Right lobe of liver (tissue), 6 donors: ENCODE results near the gene ADPRS. TPM values are rescaled to one million over a fixed set of nuclear protein-coding genes. Genes with fewer than 3 reads are reported as not detected.

ENCODE experiments used
- ATAC-seq, 4 donors: fragments of 200-7000 bp; cut with Tn5 transposase; one replicate each; pipeline ENCODE4 v1.9.1; 2020; ENCODE audit warnings: mild to moderate bottlenecking in 4 of 4, moderate library complexity in 4 of 4
- DNase-seq, 3 donors: peaks; one replicate each; pipeline ENCODE4 v3.0.0-alpha.2; 2020
- H3K27ac ChIP-seq, 3 donors: fragments of 200-600 bp; one replicate each; pipeline ENCODE4 v1.8.0; 2022
- H3K27me3 ChIP-seq, 2 donors: fragments of 200-600 bp; one replicate each; pipeline ENCODE4 v1.8.0; 2022
- H3K36me3 ChIP-seq, 4 donors: fragments of 200-600 bp; sonication (generic) in 1 of 4; one replicate each; pipeline versions ENCODE4 v1.5.1 to v1.8.0; 2017 to 2022; ENCODE audit warnings: control low read depth in 1 of 4
- H3K4me1 ChIP-seq, 4 donors: fragments of 200-600 bp; sonication (generic) in 1 of 4; one replicate each; pipeline versions ENCODE4 v1.5.1 to v1.8.0; 2017 to 2022; ENCODE audit warnings: control low read depth in 1 of 4
- H3K4me3 ChIP-seq, 3 donors: fragments of 200-600 bp; one replicate each; pipeline ENCODE4 v1.8.0; 2022
- H3K9me3 ChIP-seq, 4 donors: fragments of 200-600 bp; sonication (generic) in 1 of 4; one replicate each; pipeline versions ENCODE4 v1.5.1 to v1.8.0; 2017 to 2022; ENCODE audit warnings: control low read depth in 1 of 4
- CTCF ChIP-seq, 4 donors: fragments of 200-600 bp in 3 of 4; fragments of 450-650 bp in 1 of 4; IDR thresholded peaks; one replicate each; pipeline versions ENCODE4 v1.5.1 to v1.8.0; 2016 to 2022; ENCODE audit warnings: antibody characterized with exemption in 4 of 4, mild to moderate bottlenecking in 2 of 4
- POLR2A ChIP-seq: fragments of 450-650 bp; IDR thresholded peaks from one replicate; pipeline ENCODE4 v1.6.1; 2017; ENCODE audit warnings: antibody characterized with exemption, mild to moderate bottlenecking
- WGBS: methylation state at CpG from one replicate; pipeline ENCODE4 v1.1.6; 2018; ENCODE audit warnings: low coverage, low lambda C conversion rate; ENCODE audit not compliant: insufficient coverage; ENCODE audit errors: missing lambda C conversion rate; 5-methylcytosine and 5-hydroxymethylcytosine counted together
- intact Hi-C, 2 donors: fragments of 100-400 bp; cut with DNase I; formaldehyde crosslinking; loops; one replicate each; pipeline versions ENCODE4 v1.11.2 to v1.14.1; 2022
- total RNA-seq, 6 experiments: library from RNA; depleted of rRNA in 2 of 6; stranded (reverse); fragments of >200 nt in 2 of 6; fragmentation: NEBNext Ultra II Directional in 3 of 6; extraction: Animal tissue kit (Norgen Biotek cat#: 25700) in 3 of 6; gene quantifications; one replicate each; pipeline versions ENCODE4 v1.1.0 to v1.2.4, GENCODE V29; 2016 to 2023
- donor health status: DM: no; HTN: yes; CAD: no.
- donor health status: DM: no; HTN: no; CAD: no.
- donor health status: DM: no; HTN: no; CAD: no.
- donor health status: DM: no; HTN: yes; CAD: no.
- donor health status: DM: no; HTN: yes; CAD: no.

Gene ADPRS
- total RNA-seq, 6 experiments from 2014 or later, result 9.1 to 30.7 (median 14.9) TPM

DNA sequence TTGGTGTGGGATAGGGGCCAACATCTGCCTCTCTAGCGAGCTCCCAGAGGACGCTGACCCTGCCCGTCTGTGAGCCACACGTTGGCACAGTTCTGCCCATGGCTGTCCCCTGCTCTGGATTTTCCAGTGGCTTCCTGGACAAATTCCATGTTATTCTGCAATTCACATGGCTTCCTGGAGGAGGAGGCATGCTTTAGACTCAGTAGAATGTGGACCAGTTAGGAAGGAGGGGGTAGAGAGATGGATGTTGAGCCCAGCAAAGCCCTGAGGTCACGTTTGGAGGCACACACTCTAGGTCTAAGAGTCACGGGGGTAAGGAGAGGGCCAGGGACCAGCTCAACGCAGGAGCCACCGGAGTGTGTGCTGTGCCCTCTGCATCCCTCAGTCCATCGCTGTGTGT, 24.1 kb downstream of the ADPRS start:
- DNase-seq (no peak), ATAC-seq (no peak)
- intact Hi-C loops, result no loop called here
- Histone ChIP-seq H3K36me3 (no peaks in the 10 kb centered on the region), H3K27me3 (no peaks in the 10 kb centered on the region), H3K9me3 (no peaks in the 10 kb centered on the region), H3K4me3 (no peak overlapping the region), H3K27ac (no peak overlapping the region), H3K4me1 (no peaks in the 10 kb centered on the region)
- TF ChIP-seq CTCF (IDR thresholded peaks at IDR 0.05), result no peak
- TF ChIP-seq POLR2A, result no peak
- WGBS, result 58% methylated on average over 5 of the region's 9 CpGs

GRCh38 chr1:36114371-36114770, 25.7 kb downstream of the ADPRS start:
- no peak for ATAC-seq
- Histone ChIP-seq H3K27me3 (no peaks in the 10 kb centered on the region), H3K27ac (no peak overlapping the region), H3K4me1 (no peaks in the 10 kb centered on the region), H3K4me3 (no peak overlapping the region), H3K36me3 (no peaks in the 10 kb centered on the region), H3K9me3 (no peaks in the 10 kb centered on the region)
- intact Hi-C loops, result no loop called here
- TF ChIP-seq CTCF (IDR thresholded peaks at IDR 0.05) (no peak), POLR2A (no peak)
- WGBS, result 85% methylated on average over 3 of the region's 5 CpGs
- no peak for DNase-seq

DNA sequence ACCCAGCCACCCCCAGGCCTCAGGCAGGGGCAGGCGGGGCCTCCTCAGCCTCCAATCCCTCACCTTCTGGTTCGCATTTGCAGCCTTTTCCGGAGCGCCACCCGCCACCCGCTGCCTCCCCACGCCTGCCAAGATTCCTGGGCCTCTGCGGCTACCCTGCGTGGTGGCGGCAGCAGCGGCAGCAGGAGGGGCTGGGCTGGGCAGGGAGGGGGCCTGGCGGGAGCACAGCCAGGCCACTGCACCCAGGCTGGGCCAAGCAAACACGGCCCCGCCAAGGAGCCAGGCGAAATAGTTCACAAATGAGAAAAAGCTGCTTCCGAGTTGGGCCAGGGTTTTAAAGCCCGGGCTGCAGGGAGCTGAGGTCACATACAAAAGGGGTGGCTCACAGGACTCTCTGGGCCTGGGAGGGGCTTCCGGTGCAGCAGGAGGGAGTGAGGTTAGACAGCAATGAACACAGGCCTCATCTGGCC, 26.5 kb downstream of the ADPRS start:
- no peaks in the 10 kb centered on the region for H3K9me3 ChIP-seq
- no peak for TF ChIP-seq POLR2A
- TF ChIP-seq CTCF (IDR thresholded peaks at IDR 0.05), result no peak
- H3K27me3 ChIP-seq, result no peaks in the 10 kb centered on the region
- no peaks in the 10 kb centered on the region for H3K36me3 ChIP-seq
- ATAC-seq (no peak), DNase-seq (no peak)
- intact Hi-C loops, result no loop called here
- no peak overlapping the region for H3K27ac ChIP-seq
- H3K4me1 ChIP-seq, result no peaks in the 10 kb centered on the region
- no peak overlapping the region for H3K4me3 ChIP-seq
- 41% methylated on average over 2 of the region's 18 CpGs for WGBS

- ATAC-seq, result peak in 2 of 4 donors; percentile 39 to 40
- Histone ChIP-seq H3K4me3 (no peak overlapping the region), H3K27me3 (no peaks in the 10 kb centered on the region), H3K9me3 (no peaks in the 10 kb centered on the region), H3K36me3 (no peaks in the 10 kb centered on the region), H3K4me1 (no peaks in the 10 kb centered on the region), H3K27ac (no peak overlapping the region)
- TF ChIP-seq CTCF (IDR thresholded peaks at IDR 0.05) (no peak), POLR2A (no peak)
- 36% methylated on average over 4 of the region's 5 CpGs for WGBS
- intact Hi-C loops, result no loop called here
- DNase-seq, result no peak
Observed at GRCh38 chr1:36115931-36116330, 27.2 kb downstream of the ADPRS start.

- Histone ChIP-seq H3K9me3 (no peaks in the 10 kb centered on the region), H3K27ac (no peak overlapping the region), H3K36me3 (no peaks in the 10 kb centered on the region), H3K4me1 (no peaks in the 10 kb centered on the region), H3K4me3 (no peak overlapping the region), H3K27me3 (no peaks in the 10 kb centered on the region)
- TF ChIP-seq POLR2A, result no peak
- TF ChIP-seq CTCF (IDR thresholded peaks at IDR 0.05), result no peak
- DNase-seq, result no peak
- no peak for ATAC-seq
- intact Hi-C loops, result no loop called here
- WGBS, result no CpG with 5 or more reads among the region's 5 CpGs
Observed at GRCh38 chr1:36116901-36117300, 28.2 kb downstream of the ADPRS start.
